ENCODE data around the gene DNAJB2.

GRCh38 chr2:219300022-219300421 is 20.9 kb downstream of the DNAJB2 start:
- no peak for TF ChIP-seq POLR2A (IDR thresholded peaks at IDR 0.05; ENCODE audit: low read length)
- no peak for TF ChIP-seq CTCF (IDR thresholded peaks at IDR 0.05)
- TF ChIP-seq ZNF302 (CRISPR knock-in tag; IDR thresholded peaks at IDR 0.05), result no peak
- TF ChIP-seq POLR2AphosphoS2 (conservative IDR thresholded peaks at IDR 0.05; ENCODE audit: low read length), result no peak
- no peak for TF ChIP-seq BHLHE40 (IDR thresholded peaks at IDR 0.05; ENCODE audit: low read depth, low read length)
- TF ChIP-seq PHF8 (IDR thresholded peaks at IDR 0.05; ENCODE audit: borderline replicate concordance, low read depth), result no peak

Measured in A549 (cell line).